HepG2 (cell line): Measurements from ENCODE around the gene ELP1. TPM values are rescaled to one million over a fixed set of nuclear protein-coding genes. Genes with fewer than 3 reads are reported as not detected.
A peak's percentile ranks its signal among the peaks of the same experiment; 100 is the strongest.

Source experiments
- CBX5 ChIP-seq: sonication (generic); formaldehyde crosslinking; IDR thresholded peaks from 2 replicates; pipeline ENCODE4 v1.4.0; 2020; ENCODE audit warnings: missing genetic modification reagents, borderline replicate concordance
- CENPT ChIP-seq: sonication (generic); formaldehyde crosslinking; IDR thresholded peaks from 2 replicates; pipeline ENCODE4 v1.8.0; 2022; ENCODE audit warnings: low read depth, mild to moderate bottlenecking, moderate library complexity, missing genetic modification reagents
- JARID2 ChIP-seq: sonication (generic); formaldehyde crosslinking; IDR thresholded peaks from 2 replicates; pipeline ENCODE4 v1.8.1; 2023; ENCODE audit warnings: missing genetic modification reagents, inconsistent platforms; ENCODE audit not compliant: insufficient replicate concordance
- MTA1 ChIP-seq: sonication (generic); formaldehyde crosslinking; IDR thresholded peaks from 2 replicates; pipeline ENCODE4 v1.4.0; 2020; ENCODE audit warnings: missing genetic modification reagents, mild to moderate bottlenecking, borderline replicate concordance
- MXD3 ChIP-seq: IDR thresholded peaks from 2 replicates; pipeline ENCODE4 v1.6.1; 2016; ENCODE audit warnings: mild to moderate bottlenecking, missing biosample characterization, missing genetic modification reagents
- MZF1 ChIP-seq: sonication (generic); formaldehyde crosslinking; IDR thresholded peaks from 2 replicates; pipeline ENCODE4 v1.8.1; 2023; ENCODE audit warnings: mild to moderate bottlenecking, missing genetic modification reagents, borderline replicate concordance
- PREB ChIP-seq: sonication (generic); formaldehyde crosslinking; IDR thresholded peaks from 2 replicates; pipeline ENCODE4 v1.4.0; 2020; ENCODE audit warnings: missing genetic modification reagents
- TEAD2 ChIP-seq: sonication (generic); formaldehyde crosslinking; IDR thresholded peaks from 2 replicates; pipeline ENCODE4 v1.9.0; 2021; ENCODE audit warnings: missing genetic modification reagents
- TFDP2 ChIP-seq: sonication (generic); formaldehyde crosslinking; IDR thresholded peaks from 2 replicates; pipeline ENCODE4 v1.4.0; 2020; ENCODE audit warnings: missing genetic modification reagents
- ZBTB34 ChIP-seq: sonication (generic); formaldehyde crosslinking; IDR thresholded peaks from 2 replicates; pipeline ENCODE4 v1.8.0; 2022; ENCODE audit warnings: mild to moderate bottlenecking, missing genetic modification reagents
- ZFP1 ChIP-seq: IDR thresholded peaks from 2 replicates; pipeline ENCODE4 v1.6.1; 2016
- ZNF24 ChIP-seq: fragments of 450-650 bp; IDR thresholded peaks from 2 replicates; pipeline ENCODE4 v1.6.1; 2017; ENCODE audit warnings: antibody characterized with exemption, mild to moderate bottlenecking
- ZNF275 ChIP-seq: sonication (generic); formaldehyde crosslinking; IDR thresholded peaks from 2 replicates; pipeline ENCODE4 v1.8.0; 2022; ENCODE audit warnings: missing genetic modification reagents, mild to moderate bottlenecking, inconsistent platforms, borderline replicate concordance
- polyA plus RNA-seq, 8 experiments: library from polyadenylated mRNA; depleted of rRNA in 3 of 8; stranded (reverse) in 7 of 8; unstranded in 1 of 8; fragments of >200 nt; fragmentation: Illumina TruSeq in 4 of 8; extraction: Trizol in 4 of 8; gene quantifications; 2 replicates each; pipeline versions ENCODE4 v1.2.1 to v1.2.3, GENCODE V29; 2011 to 2016; ENCODE audit warnings: low read depth in 4 of 8, missing spikeins in 1 of 8, mixed read lengths in 1 of 8; ENCODE audit not compliant: insufficient read depth in 1 of 8
- total RNA-seq, 5 experiments: library from RNA; depleted of rRNA; stranded (reverse); fragments of >200 nt; fragmentation: Illumina TruSeq; extraction: Trizol; gene quantifications; 2 replicates each; pipeline ENCODE4 v1.2.3, GENCODE V29; 2016; ENCODE audit warnings: low read depth in 1 of 5
- TF ChIP-seq, protein P1 (sequence below): sonication (generic); formaldehyde crosslinking; IDR thresholded peaks from 2 replicates; pipeline ENCODE4 v1.5.0; 2020; ENCODE audit warnings: mild to moderate bottlenecking, low read depth, missing genetic modification reagents, borderline replicate concordance
- TF ChIP-seq, protein P2 (sequence below), 2 experiments: IDR thresholded peaks; 2 replicates each; pipeline ENCODE4 v1.6.1; 2011 to 2012; ENCODE audit warnings: low read length in 2 of 2, borderline replicate concordance in 1 of 2, low read depth in 1 of 2, mild to moderate bottlenecking in 1 of 2, moderate library complexity in 1 of 2
- TF ChIP-seq, protein P3 (sequence below): sonication (generic); formaldehyde crosslinking; IDR thresholded peaks from 2 replicates; pipeline ENCODE4 v1.9.0; 2021; ENCODE audit warnings: missing genetic modification reagents, mild to moderate bottlenecking, borderline replicate concordance

The ELP1 gene
- total and polyA plus RNA-seq, 2 of the 13 experiments (the other 11 are each of a cell fraction or from before 2014, with no cell fraction given) = 157 to 275 TPM

- TF ChIP-seq TEAD2 = no peak
- TF ChIP-seq ZNF275 (CRISPR knock-in tag) = no peak; the same call in 1 of the 2 replicates
- no peak for TF ChIP-seq ZNF24
- no peak for TF ChIP-seq MZF1 (CRISPR knock-in tag)
- peak; percentile 35; the same call in 1 of the 2 replicates for TF ChIP-seq ZFP1
- TF ChIP-seq TFDP2 = peak; percentile 88
- TF ChIP-seq MTA1 (CRISPR knock-in tag) = peak; percentile 80; the same call in 1 of the 2 replicates
- TF ChIP-seq, protein P1, sequence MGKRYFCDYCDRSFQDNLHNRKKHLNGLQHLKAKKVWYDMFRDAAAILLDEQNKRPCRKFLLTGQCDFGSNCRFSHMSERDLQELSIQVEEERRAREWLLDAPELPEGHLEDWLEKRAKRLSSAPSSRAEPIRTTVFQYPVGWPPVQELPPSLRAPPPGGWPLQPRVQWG (CRISPR knock-in tag) = no peak
- TF ChIP-seq, protein P2, sequence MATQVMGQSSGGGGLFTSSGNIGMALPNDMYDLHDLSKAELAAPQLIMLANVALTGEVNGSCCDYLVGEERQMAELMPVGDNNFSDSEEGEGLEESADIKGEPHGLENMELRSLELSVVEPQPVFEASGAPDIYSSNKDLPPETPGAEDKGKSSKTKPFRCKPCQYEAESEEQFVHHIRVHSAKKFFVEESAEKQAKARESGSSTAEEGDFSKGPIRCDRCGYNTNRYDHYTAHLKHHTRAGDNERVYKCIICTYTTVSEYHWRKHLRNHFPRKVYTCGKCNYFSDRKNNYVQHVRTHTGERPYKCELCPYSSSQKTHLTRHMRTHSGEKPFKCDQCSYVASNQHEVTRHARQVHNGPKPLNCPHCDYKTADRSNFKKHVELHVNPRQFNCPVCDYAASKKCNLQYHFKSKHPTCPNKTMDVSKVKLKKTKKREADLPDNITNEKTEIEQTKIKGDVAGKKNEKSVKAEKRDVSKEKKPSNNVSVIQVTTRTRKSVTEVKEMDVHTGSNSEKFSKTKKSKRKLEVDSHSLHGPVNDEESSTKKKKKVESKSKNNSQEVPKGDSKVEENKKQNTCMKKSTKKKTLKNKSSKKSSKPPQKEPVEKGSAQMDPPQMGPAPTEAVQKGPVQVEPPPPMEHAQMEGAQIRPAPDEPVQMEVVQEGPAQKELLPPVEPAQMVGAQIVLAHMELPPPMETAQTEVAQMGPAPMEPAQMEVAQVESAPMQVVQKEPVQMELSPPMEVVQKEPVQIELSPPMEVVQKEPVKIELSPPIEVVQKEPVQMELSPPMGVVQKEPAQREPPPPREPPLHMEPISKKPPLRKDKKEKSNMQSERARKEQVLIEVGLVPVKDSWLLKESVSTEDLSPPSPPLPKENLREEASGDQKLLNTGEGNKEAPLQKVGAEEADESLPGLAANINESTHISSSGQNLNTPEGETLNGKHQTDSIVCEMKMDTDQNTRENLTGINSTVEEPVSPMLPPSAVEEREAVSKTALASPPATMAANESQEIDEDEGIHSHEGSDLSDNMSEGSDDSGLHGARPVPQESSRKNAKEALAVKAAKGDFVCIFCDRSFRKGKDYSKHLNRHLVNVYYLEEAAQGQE (IDR thresholded peaks at IDR 0.05; ENCODE audit: borderline replicate concordance in 1 of 2, low read depth in 1 of 2, low read length in 2 of 2) = no peak
- no peak for TF ChIP-seq CENPT (CRISPR knock-in tag)
- TF ChIP-seq MXD3 = peak; percentile 82
- no peak for TF ChIP-seq PREB (CRISPR knock-in tag)
- no peak for TF ChIP-seq ZBTB34 (CRISPR knock-in tag)
- peak; percentile 67; the same call in 1 of the 2 replicates for TF ChIP-seq CBX5 (CRISPR knock-in tag)
- no peak for TF ChIP-seq JARID2 (CRISPR knock-in tag)
- TF ChIP-seq, protein P3, sequence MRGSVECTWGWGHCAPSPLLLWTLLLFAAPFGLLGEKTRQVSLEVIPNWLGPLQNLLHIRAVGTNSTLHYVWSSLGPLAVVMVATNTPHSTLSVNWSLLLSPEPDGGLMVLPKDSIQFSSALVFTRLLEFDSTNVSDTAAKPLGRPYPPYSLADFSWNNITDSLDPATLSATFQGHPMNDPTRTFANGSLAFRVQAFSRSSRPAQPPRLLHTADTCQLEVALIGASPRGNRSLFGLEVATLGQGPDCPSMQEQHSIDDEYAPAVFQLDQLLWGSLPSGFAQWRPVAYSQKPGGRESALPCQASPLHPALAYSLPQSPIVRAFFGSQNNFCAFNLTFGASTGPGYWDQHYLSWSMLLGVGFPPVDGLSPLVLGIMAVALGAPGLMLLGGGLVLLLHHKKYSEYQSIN (CRISPR knock-in tag) = no peak
These were observed at the start of gene ELP1 (continued) for GRCh38 chr9:108933718-108934322.
